Glutamatergic neuron (in vitro differentiated cells): ENCODE data around the gene BRCA2. TPM values are rescaled to one million over a fixed set of nuclear protein-coding genes. Genes with fewer than 3 reads are reported as not detected.
A peak's percentile ranks its signal among the peaks of the same experiment; 100 is the strongest.

Experiments
- DNase-seq: peaks from one replicate; pipeline ENCODE4 v3.0.0; 2022
- H3K27ac Mint-ChIP-seq: one replicate; pipeline ENCODE4 v1.8.0; 2020; ENCODE audit warnings: mild to moderate bottlenecking, mixed read lengths, inconsistent platforms; ENCODE audit not compliant: unreplicated experiment
- H3K27me3 Mint-ChIP-seq: one replicate; pipeline ENCODE4 v1.8.0; 2020; ENCODE audit warnings: mild to moderate bottlenecking, moderate library complexity, mixed read lengths, inconsistent platforms; ENCODE audit not compliant: unreplicated experiment
- H3K36me3 Mint-ChIP-seq: one replicate; pipeline ENCODE4 v1.8.0; 2020; ENCODE audit warnings: mild to moderate bottlenecking, mixed read lengths, inconsistent platforms; ENCODE audit not compliant: unreplicated experiment
- H3K4me1 Mint-ChIP-seq: one replicate; pipeline ENCODE4 v1.8.0; 2020; ENCODE audit warnings: mild to moderate bottlenecking, low read depth, mixed read lengths, inconsistent platforms; ENCODE audit not compliant: unreplicated experiment
- H3K4me3 Mint-ChIP-seq: one replicate; pipeline ENCODE4 v1.8.0; 2020; ENCODE audit warnings: mild to moderate bottlenecking, mixed read lengths, inconsistent platforms; ENCODE audit not compliant: unreplicated experiment
- H3K9me3 Mint-ChIP-seq: one replicate; pipeline ENCODE4 v1.8.0; 2020; ENCODE audit warnings: mild to moderate bottlenecking, moderate library complexity, mixed read lengths, inconsistent platforms; ENCODE audit not compliant: unreplicated experiment
- CTCF ChIP-seq: fragments of 200-600 bp; sonication (generic); IDR thresholded peaks from one replicate; pipeline ENCODE4 v1.5.0; 2021; ENCODE audit not compliant: partially characterized antibody, unreplicated experiment
- total RNA-seq: library from RNA; stranded (reverse); fragmentation: NEBNext Ultra II Directional; extraction: Animal tissue kit (Norgen Biotek cat#: 25700); gene quantifications from one replicate; pipeline ENCODE4 v1.2.1, GENCODE V29; 2021; ENCODE audit not compliant: unreplicated experiment

BRCA2 gene
- total RNA-seq, 1 donor from 2014 or later, result 3.0 TPM

DNA sequence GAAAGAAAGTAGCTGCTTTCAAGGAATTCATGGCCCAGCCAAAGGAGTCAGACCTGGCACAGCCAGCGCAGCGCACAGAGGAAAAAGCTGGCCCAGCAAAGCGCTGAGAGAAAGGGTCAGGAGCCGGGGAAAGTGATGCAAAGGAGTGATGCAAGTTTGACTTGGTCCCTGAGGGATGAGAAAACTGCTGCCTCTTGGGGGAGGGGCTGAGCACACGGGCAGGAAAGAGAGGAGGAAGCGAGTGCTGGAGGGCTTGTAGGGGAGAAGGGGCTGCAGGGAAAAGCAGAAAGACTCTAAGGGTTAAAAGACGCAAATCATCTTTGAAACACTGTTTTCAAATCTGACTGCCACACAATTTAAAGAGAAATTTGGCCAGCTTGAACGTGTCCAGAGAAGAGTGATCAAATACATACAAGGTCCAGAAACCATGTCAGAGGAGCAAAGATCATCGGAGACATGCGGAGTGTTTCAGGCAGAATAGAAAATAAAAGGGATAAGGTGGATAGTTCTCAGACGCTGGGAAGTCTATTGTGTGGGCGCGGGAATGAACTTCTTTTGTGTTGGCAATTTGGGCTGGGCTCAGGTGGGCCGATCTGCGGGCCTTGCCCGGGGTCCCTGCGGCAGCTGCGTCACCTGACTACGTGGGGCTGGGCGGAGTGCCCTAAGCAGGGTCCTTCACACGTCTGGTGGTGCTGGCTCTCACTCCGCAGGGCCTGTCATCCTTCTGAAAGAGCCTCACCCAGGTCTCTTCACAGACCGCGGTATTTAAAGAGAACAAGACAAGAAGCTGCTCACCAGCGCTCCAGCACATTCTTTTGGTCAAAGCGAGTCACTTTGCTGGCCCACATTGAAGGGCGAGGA is 94.5 kb downstream of the BRCA2 start:
- Mint-ChIP-seq H3K27me3 (peaks cover 4% of the 10 kb centered on the region), H3K36me3 (no peaks in the 10 kb centered on the region), H3K4me1 (peaks cover 17% of the 10 kb centered on the region), H3K9me3 (peaks cover 1% of the 10 kb centered on the region), H3K27ac (peak overlapping the region; percentile 78), H3K4me3 (peak overlapping the region; percentile 88)
- no peak for TF ChIP-seq CTCF
- DNase-seq, result peak; percentile 62

- H3K4me1 Mint-ChIP-seq, result peaks cover 17% of the 10 kb centered on the region
- H3K9me3 Mint-ChIP-seq, result peaks cover 4% of the 10 kb centered on the region
- DNase-seq, result no peak
Measured at GRCh38 chr13:32413284-32413683, 98.0 kb downstream of the BRCA2 start.

GRCh38 chr13:32414580-32414979 is 99.3 kb downstream of the BRCA2 start:
- peaks cover 5% of the 10 kb centered on the region for H3K27me3 Mint-ChIP-seq
- H3K27ac Mint-ChIP-seq, result no peak overlapping the region
- H3K9me3 Mint-ChIP-seq, result peaks cover 6% of the 10 kb centered on the region
- DNase-seq, result no peak
- H3K4me3 Mint-ChIP-seq, result no peak overlapping the region
- no peak for TF ChIP-seq CTCF
- H3K36me3 Mint-ChIP-seq, result peaks cover 8% of the 10 kb centered on the region
- peaks cover 7% of the 10 kb centered on the region for H3K4me1 Mint-ChIP-seq

More at GRCh38 chr13:32413284-32413683, 98.0 kb downstream of the BRCA2 start:
- no peak for TF ChIP-seq CTCF
- H3K4me3 Mint-ChIP-seq, result no peak overlapping the region
- peaks cover 4% of the 10 kb centered on the region for H3K27me3 Mint-ChIP-seq
- H3K27ac Mint-ChIP-seq, result no peak overlapping the region
- H3K36me3 Mint-ChIP-seq, result peaks cover 4% of the 10 kb centered on the region

DNA sequence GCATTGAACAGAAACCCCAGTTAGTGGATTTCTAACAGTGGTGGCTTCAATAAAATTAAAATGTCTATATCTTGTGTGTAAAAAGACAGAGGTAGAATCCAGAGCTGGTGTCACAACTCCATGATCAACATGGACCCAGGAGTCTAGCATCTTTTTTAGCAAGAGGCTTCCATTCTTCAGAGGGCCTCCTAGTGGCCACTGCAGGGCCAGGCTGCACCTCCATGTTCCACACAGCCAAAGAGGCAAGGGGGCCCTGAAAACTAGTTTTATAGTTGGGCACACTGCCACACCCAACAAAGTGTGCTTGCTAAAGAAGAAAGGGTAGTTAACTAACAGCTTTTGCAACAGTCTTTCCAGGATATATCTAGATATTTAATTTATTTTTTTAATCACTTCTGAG is 99.7 kb downstream of the BRCA2 start:
- H3K36me3 Mint-ChIP-seq, result peaks cover 9% of the 10 kb centered on the region
- no peak overlapping the region for H3K4me3 Mint-ChIP-seq
- peak; percentile 52 for TF ChIP-seq CTCF
- no peak overlapping the region for H3K27ac Mint-ChIP-seq
- peaks cover 5% of the 10 kb centered on the region for H3K9me3 Mint-ChIP-seq
- peaks cover 4% of the 10 kb centered on the region for H3K27me3 Mint-ChIP-seq
- peaks cover 3% of the 10 kb centered on the region for H3K4me1 Mint-ChIP-seq
- peak; percentile 41 for DNase-seq

DNA sequence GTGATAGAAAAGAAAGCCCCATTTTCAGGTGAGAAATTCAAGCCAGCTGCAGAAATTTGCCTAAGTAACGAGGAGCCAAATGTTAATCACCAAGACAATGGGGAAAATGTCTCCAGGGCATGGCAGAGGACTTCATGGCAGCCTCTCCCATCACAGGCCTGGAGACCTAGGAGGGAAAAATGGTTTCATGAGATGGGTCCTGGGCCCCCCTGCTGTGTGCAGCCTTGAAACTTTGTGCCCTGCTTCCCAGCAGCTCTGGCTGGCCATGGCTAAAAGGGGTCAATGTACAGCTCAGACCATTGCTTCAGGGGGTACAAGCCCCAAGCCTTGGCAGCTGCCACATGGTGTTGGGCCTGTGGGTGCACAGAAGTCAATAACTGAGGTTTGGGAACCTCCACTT is 102.7 kb downstream of the BRCA2 start:
- H3K9me3 Mint-ChIP-seq, result peaks cover 5% of the 10 kb centered on the region
- peaks cover 3% of the 10 kb centered on the region for H3K27me3 Mint-ChIP-seq
- peaks cover 9% of the 10 kb centered on the region for H3K36me3 Mint-ChIP-seq

More for the DNA sequence above, 102.7 kb downstream of the BRCA2 start:
- Mint-ChIP-seq H3K4me1 (no peaks in the 10 kb centered on the region), H3K27ac (no peak overlapping the region), H3K4me3 (no peak overlapping the region)
- no peak for DNase-seq
- TF ChIP-seq CTCF, result no peak
